GM04504 (cell line): ENCODE measurements around the gene ZNF808.
"Not testable (repeated sequence)": the region's sequence is repeated elsewhere in the genome, so short reads cannot be mapped to it uniquely, and the experiment has no call there.

ENCODE experiments used
- DNase-seq: peaks from one replicate; pipeline ENCODE4 v3.0.0-alpha.2; 2012; ENCODE audit warnings: low read depth

Gene ZNF808

DNA sequence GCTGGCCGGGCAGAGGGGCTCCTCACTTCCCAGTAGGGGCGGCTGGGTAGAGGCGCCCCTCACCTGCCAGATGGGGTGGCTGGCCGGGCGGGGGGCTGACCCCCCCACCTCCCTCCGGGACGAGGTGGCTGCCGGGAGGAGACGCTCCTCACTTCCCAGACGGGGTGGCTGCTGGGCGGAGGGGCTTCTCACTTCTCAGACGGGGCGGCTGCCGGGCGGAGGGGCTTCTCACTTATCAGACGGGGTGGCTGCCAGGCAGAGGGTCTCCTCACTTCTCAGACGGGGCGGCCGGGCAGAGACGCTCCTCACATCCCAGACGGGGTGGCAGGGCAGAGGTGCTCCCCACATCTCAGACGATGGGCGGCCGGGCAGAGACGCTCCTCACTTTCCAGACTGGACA lies 66.0 kb downstream of the ZNF808 start:
- not testable (repeated sequence) for DNase-seq

DNA sequence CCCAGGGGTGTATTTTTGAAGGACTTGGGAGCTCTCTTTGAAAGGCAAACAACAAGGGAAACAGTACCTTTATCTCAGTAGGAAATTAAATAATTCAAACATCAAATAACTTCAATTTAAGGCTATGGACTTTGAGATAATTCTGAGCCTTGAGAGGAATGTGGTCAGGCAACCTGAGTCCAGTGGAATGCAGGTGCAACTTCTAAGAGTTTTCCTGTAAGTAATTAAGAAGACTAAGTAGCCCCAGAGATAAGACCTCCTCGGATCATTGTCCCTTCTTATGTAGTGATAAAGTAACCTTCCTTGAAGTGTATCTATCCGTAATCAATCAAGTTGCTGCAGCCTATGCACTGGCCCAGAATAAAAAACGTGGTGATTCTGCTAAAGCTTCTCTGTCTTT lies 71.8 kb downstream of the ZNF808 start:
- DNase-seq = no peak

DNA sequence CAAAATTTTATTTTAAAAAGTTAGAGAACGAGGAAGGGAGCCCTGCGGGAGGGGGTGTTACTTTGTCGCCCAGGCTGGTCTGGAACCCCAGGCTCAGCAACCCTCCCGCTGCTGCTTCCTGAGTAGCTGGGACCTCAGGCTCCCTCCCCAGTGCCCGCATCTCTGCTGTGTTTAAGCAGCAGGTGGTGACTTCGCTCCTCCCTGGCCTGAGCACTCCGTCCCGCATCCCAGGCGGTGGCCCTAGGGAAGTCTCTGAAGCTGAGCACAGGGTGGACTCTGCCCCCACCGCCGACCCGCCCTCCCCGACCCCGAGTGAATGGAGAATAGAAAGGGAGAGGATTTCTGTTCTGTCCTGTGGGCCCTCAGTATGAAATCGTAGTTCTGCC lies 73.2 kb downstream of the ZNF808 start:
- DNase-seq = no peak

DNA sequence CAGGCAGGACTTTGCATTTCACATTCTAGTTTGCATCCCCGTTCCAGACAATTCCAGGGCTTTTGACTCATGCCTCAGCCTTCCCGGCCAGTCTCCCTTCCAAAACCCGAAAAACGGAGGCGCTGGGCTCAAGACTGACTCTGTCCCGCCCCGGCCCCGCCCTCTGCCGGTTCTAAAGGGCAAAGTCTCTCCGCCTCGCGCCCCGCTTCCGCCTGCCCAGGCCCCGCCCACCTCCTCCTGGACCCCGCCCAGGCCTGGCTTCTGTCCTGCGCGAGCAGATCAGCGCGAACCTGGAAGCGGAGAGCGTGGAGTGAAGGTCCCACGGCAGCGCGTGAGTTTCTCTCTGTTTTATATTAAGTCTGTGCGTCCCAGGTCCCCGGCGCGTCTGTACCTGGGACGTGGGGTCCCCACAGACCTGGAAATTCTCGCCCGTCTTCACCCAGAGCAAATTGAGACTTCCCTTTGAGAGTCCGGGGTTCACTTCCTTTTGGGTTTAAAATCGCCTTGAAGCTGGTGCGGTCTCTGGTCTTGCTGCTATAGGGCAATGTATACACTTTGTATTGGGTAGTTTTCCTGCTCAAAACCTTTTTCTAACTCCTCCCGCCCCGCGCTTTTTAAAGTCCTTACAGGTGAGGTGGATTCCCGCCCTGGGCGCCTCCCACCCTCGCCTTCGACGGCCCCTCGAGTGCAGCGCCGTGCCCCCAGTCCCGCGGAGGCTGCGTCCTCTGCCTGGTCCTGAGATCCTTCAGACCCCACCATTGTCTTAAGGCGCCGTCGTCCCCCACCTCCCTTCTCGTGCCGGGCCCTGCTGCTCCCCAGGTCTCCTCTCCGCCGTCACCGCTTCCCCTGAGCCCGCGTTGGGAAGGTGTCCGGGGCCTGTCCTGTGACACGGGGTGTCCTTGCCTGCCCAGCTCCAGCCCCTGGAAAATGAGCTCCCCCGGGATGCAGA lies 73.8 kb downstream of the ZNF808 start:
- DNase-seq = peak; percentile 84

DNA sequence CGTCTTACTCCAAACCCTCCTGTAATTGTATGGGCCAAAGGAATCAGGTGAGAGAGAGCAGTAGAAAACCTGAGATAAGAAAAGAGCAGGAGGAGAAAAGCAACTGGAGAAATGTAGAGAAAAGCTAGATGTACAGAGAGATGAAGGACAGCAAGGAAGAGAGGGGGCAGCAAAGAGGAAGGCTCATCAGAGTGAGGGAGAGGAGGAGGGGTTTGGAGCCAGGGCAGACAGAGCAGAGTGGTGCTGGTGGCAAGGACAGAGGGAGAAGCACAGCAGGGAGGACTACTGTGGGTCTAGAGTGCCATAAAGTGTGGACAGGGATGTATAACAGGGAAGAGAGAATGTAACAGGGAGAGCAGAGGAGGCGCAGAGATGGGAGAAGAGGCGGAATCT lies 74.5 kb downstream of the ZNF808 start:
- DNase-seq = not testable (repeated sequence)

DNA sequence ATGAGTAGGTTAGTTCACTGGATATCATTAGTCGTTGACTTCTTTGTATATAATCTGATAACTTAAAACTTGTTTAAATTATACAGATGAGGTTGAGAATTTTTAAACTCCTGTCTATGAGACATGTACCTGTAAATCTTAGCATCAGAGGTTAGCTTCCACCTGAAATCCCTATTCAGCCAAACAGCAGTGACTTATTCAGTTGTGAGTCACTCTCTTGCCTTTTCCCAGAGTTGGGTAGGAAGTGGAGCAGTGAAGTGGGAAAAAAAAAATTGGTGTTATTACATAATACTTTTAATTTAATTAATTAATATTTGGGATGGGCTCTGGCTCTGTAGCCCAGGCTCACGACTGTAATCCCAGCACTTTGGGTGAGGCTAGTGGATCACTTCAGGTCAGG lies 75.5 kb downstream of the ZNF808 start:
- no peak for DNase-seq

DNA sequence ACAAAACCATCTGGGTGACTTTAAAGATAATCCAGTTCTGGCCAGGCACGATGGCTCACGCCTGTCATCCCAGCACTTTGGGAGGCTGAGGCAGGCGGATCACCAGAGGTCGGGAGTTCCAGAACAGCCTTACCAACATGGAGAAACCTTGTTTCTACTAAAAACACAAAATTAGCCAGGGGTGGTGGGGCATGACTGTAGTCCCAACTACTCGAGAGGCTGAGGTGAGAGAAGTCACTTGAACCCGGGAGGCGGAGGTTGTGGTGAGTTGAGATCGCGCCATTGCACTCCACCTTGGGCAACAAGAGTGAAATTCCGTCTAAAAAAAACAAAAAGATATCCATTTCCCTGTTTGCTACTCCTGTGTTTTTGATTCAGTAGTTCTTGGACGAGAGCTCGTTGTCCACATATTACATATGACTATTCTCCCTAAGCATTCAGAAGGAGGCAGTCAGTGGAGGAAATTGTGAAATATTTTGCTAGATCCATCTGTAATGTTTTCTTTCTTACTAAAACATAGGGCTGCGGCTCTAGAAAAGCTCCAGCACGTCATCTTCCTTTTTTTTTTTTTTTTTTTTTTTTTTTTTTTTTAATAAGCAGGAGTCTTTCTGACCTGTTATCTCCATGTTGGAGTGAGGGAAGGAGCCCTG lies 76.2 kb downstream of the ZNF808 start:
- DNase-seq = no peak
